Measurements from ENCODE around the gene DNAJB12.
A peak's percentile ranks its signal among the peaks of the same experiment; 100 is the strongest.
"Not testable (repeated sequence)": the region's sequence is repeated elsewhere in the genome, so short reads cannot be mapped to it uniquely, and the experiment has no call there.

DNAJB12 gene

GRCh38 chr10:72354356-72355213 is at the start of gene DNAJB12:
TSS of gene DNAJB12 (minus strand) at chr10:72354919. CDS start at chr10:72354897, 22 bp downstream.
- DNase-seq (ENCODE audit: low spot score), result peak; percentile 91

- not testable (repeated sequence) for DNase-seq (ENCODE audit: low spot score)
These were observed 40.9 kb upstream of the DNAJB12 start for GRCh38 chr10:72395581-72395980.

- DNase-seq (ENCODE audit: low spot score), result no peak
These were observed 37.9 kb upstream of the DNAJB12 start for GRCh38 chr10:72392571-72392970.

- DNase-seq (ENCODE audit: low spot score), result no peak
These were observed 36.0 kb upstream of the DNAJB12 start for GRCh38 chr10:72390764-72391163.

- DNase-seq (ENCODE audit: low spot score), result no peak
These were observed 35.0 kb upstream of the DNAJB12 start for GRCh38 chr10:72389716-72390115.

- no peak for DNase-seq (ENCODE audit: low spot score)
These were observed 34.3 kb upstream of the DNAJB12 start for GRCh38 chr10:72389014-72389413.

GRCh38 chr10:72388062-72388461 is 33.3 kb upstream of the DNAJB12 start:
- DNase-seq (ENCODE audit: low spot score), result no peak

GRCh38 chr10:72386916-72387586 is 32.3 kb upstream of the DNAJB12 start:
- no peak for DNase-seq (ENCODE audit: low spot score)

GRCh38 chr10:72385724-72386123 is 31.0 kb upstream of the DNAJB12 start:
- DNase-seq (ENCODE audit: low spot score), result no peak

- DNase-seq (ENCODE audit: low spot score), result not testable (repeated sequence)
These were observed 30.3 kb upstream of the DNAJB12 start for GRCh38 chr10:72384982-72385381.

GRCh38 chr10:72379776-72380175 is 25.1 kb upstream of the DNAJB12 start:
- DNase-seq (ENCODE audit: low spot score), result no peak

GRCh38 chr10:72379062-72379461 is 24.3 kb upstream of the DNAJB12 start:
- DNase-seq (ENCODE audit: low spot score), result no peak

- DNase-seq (ENCODE audit: low spot score), result peak; percentile 74
These were observed 20.9 kb upstream of the DNAJB12 start for GRCh38 chr10:72375585-72375984.

- DNase-seq (ENCODE audit: low spot score), result peak; percentile 65
These were observed 20.5 kb upstream of the DNAJB12 start for GRCh38 chr10:72375173-72375572.

GRCh38 chr10:72370201-72370722 is 15.5 kb upstream of the DNAJB12 start:
- DNase-seq (ENCODE audit: low spot score), result no peak

- DNase-seq (ENCODE audit: low spot score), result no peak
These were observed 12.7 kb upstream of the DNAJB12 start for GRCh38 chr10:72367301-72367960.

GRCh38 chr10:72365106-72365895 is 10.6 kb upstream of the DNAJB12 start:
- no peak for DNase-seq (ENCODE audit: low spot score)

GRCh38 chr10:72364239-72364777 is 9.6 kb upstream of the DNAJB12 start:
- peak; percentile 81 for DNase-seq (ENCODE audit: low spot score)

- DNase-seq (ENCODE audit: low spot score), result no peak
These were observed 2.3 kb upstream of the DNAJB12 start for GRCh38 chr10:72356987-72357386.

GRCh38 chr10:72356115-72356514 is 1.4 kb upstream of the DNAJB12 start:
- no peak for DNase-seq (ENCODE audit: low spot score)

- DNase-seq (ENCODE audit: low spot score), result no peak
These were observed 466 bp upstream of the DNAJB12 start for GRCh38 chr10:72355214-72355555.

- no peak for DNase-seq (ENCODE audit: low spot score)
These were observed 759 bp downstream of the DNAJB12 start for GRCh38 chr10:72353965-72354355.
